NCI-H510A treated with DMSO at 0.1 percent for 48 hours (cell line): ENCODE results near the gene NPDC1.

Experiments used
- DNase-seq: peaks from one replicate; lab custom pipeline; 2025; lab: John Stamatoyannopoulos, UW

Gene NPDC1

GRCh38 chr9:136992819-136993369 lies 53.1 kb downstream of the NPDC1 start:
- DNase-seq = no peak

DNA sequence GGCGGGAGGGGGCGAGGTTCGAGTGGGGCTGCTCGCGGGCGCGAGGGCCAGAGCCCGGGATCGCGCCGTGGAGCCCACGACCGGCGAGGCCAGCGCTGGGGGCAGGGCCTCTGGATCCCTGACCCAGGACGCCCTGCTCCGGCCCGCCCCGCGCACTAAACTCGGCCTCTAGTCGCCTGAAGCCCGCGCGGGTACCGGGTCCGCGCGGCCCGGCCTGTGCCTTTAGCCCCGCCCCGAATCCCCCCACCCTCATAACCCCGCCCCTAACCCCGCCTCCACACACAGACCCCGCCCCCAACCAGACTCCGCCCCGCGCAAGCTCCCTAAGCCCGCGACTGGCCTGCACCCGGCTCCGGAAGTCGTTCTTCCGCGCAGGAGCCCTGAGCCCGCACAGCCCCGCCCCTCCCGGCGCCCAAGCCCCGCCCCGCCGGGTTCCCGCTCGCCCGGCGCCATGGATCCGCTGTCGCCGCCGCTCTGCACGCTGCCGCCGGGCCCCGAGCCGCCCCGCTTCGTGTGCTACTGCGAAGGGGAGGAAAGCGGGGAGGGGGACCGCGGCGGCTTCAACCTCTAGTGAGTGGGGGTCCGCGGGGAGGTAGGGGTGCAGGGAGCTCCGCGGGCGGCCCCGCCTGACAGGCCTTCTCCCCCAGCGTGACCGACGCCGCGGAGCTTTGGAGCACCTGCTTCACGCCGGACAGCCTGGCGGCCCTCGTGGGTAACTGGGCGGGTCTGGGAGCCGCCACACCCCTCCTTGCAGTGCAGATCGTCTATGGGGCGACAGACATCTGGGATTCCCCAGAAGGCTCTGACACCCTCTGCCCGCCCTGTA lies 53.8 kb downstream of the NPDC1 start, which contains the start of gene PAXX:
Gene PAXX (plus strand): TSS at position 430 of the 826 bp plus-strand sequence. CDS start 22 bp downstream, at position 452.
- peak; percentile 63 for DNase-seq

GRCh38 chr9:136990242-136990911 lies 55.6 kb downstream of the NPDC1 start:
- no peak for DNase-seq
